Tibial nerve (tissue), 4 donors: ENCODE data around the gene UGT1A1. TPM values are rescaled to one million over a fixed set of nuclear protein-coding genes. Genes with fewer than 3 reads are reported as not detected.

Experiments used
- DNase-seq, 2 donors: peaks; one replicate each; pipeline ENCODE4 v3.0.0-alpha.2; 2019; ENCODE audit warnings: low spot score in 2 of 2
- H3K27ac ChIP-seq, 4 donors: fragments of 200-600 bp; sonication (generic) in 3 of 4; one replicate each; pipeline ENCODE4 v1.5.1; 2017 to 2019; ENCODE audit warnings: mild to moderate bottlenecking in 1 of 4
- H3K27me3 ChIP-seq, 2 donors: fragments of 200-600 bp; sonication (generic) in 1 of 2; one replicate each; pipeline versions ENCODE4 v1.5.1 to v1.6.0; 2017 to 2019
- H3K36me3 ChIP-seq, 3 donors: fragments of 200-600 bp; sonication (generic); one replicate each; pipeline ENCODE4 v1.5.1; 2018 to 2019
- H3K4me1 ChIP-seq, 4 donors: fragments of 200-600 bp; sonication (generic) in 3 of 4; one replicate each; pipeline ENCODE4 v1.5.1; 2017 to 2019
- H3K4me3 ChIP-seq, 4 donors: fragments of 200-600 bp; sonication (generic) in 3 of 4; one replicate each; pipeline ENCODE4 v1.5.1; 2017 to 2019; ENCODE audit warnings: mild to moderate bottlenecking in 1 of 4, moderate library complexity in 1 of 4
- H3K9me3 ChIP-seq, 4 donors: fragments of 200-600 bp; sonication (generic) in 3 of 4; one replicate each; pipeline ENCODE4 v1.5.1; 2017 to 2019
- EP300 ChIP-seq, 2 donors: sonication (generic); formaldehyde crosslinking; IDR thresholded peaks; one replicate each; pipeline ENCODE4 v1.6.1; 2017; ENCODE audit warnings: antibody characterized with exemption in 2 of 2, mild to moderate bottlenecking in 1 of 2
- POLR2A ChIP-seq, 2 donors: fragments of 450-650 bp; IDR thresholded peaks; one replicate each; pipeline ENCODE4 v1.6.1; 2017; ENCODE audit warnings: antibody characterized with exemption in 2 of 2, mild to moderate bottlenecking in 2 of 2, moderate library complexity in 2 of 2
- WGBS, 2 donors: methylation state at CpG; one replicate each; pipeline ENCODE4 v1.1.5; 2018; 5-methylcytosine and 5-hydroxymethylcytosine counted together
- total RNA-seq, 4 donors: library from RNA; depleted of rRNA; stranded (reverse); fragments of >200 nt; gene quantifications; one replicate each; pipeline ENCODE4 v1.1.0, GENCODE V29; 2016
- TF ChIP-seq, protein P1 (sequence below), 5 experiments: fragments of 200-600 bp in 3 of 5; fragments of 450-650 bp in 2 of 5; sonication (generic) in 3 of 5; IDR thresholded peaks; one replicate each; pipeline ENCODE4 v1.5.1; 2016 to 2019; ENCODE audit warnings: antibody characterized with exemption in 5 of 5, mild to moderate bottlenecking in 3 of 5, moderate library complexity in 2 of 5

The UGT1A1 gene
- total RNA-seq, 4 donors from 2014 or later = not detected

GRCh38 chr2:233766416-233766815, 6.3 kb downstream of the UGT1A1 start:
- DNase-seq = no peak

GRCh38 chr2:233768076-233768475, 8.0 kb downstream of the UGT1A1 start:
- H3K27ac ChIP-seq = no peak overlapping the region
- WGBS, 2 donors = 76 to 77% methylated on average over 4 of the region's 4 CpGs
- no peaks in the 10 kb centered on the region for H3K9me3 ChIP-seq
- no peak for DNase-seq
- H3K27me3 ChIP-seq = no peaks in the 10 kb centered on the region
- no peaks in the 10 kb centered on the region for H3K4me1 ChIP-seq
- H3K36me3 ChIP-seq = no peaks in the 10 kb centered on the region
- TF ChIP-seq POLR2A (IDR thresholded peaks at IDR 0.05) = no peak
- TF ChIP-seq, protein P1, sequence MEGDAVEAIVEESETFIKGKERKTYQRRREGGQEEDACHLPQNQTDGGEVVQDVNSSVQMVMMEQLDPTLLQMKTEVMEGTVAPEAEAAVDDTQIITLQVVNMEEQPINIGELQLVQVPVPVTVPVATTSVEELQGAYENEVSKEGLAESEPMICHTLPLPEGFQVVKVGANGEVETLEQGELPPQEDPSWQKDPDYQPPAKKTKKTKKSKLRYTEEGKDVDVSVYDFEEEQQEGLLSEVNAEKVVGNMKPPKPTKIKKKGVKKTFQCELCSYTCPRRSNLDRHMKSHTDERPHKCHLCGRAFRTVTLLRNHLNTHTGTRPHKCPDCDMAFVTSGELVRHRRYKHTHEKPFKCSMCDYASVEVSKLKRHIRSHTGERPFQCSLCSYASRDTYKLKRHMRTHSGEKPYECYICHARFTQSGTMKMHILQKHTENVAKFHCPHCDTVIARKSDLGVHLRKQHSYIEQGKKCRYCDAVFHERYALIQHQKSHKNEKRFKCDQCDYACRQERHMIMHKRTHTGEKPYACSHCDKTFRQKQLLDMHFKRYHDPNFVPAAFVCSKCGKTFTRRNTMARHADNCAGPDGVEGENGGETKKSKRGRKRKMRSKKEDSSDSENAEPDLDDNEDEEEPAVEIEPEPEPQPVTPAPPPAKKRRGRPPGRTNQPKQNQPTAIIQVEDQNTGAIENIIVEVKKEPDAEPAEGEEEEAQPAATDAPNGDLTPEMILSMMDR (IDR thresholded peaks at IDR 0.05) = no peak
- TF ChIP-seq EP300 (IDR thresholded peaks at IDR 0.05) = no peak
- H3K4me3 ChIP-seq = no peak overlapping the region

More at GRCh38 chr2:233766416-233766815, 6.3 kb downstream of the UGT1A1 start:
- TF ChIP-seq EP300 (IDR thresholded peaks at IDR 0.05) = no peak
- Histone ChIP-seq H3K27ac (no peak overlapping the region), H3K9me3 (no peaks in the 10 kb centered on the region), H3K36me3 (no peaks in the 10 kb centered on the region), H3K4me1 (no peaks in the 10 kb centered on the region), H3K27me3 (no peaks in the 10 kb centered on the region), H3K4me3 (no peak overlapping the region)
- 80 to 84% methylated on average over 4 of the region's 4 CpGs for WGBS, 2 donors

DNA sequence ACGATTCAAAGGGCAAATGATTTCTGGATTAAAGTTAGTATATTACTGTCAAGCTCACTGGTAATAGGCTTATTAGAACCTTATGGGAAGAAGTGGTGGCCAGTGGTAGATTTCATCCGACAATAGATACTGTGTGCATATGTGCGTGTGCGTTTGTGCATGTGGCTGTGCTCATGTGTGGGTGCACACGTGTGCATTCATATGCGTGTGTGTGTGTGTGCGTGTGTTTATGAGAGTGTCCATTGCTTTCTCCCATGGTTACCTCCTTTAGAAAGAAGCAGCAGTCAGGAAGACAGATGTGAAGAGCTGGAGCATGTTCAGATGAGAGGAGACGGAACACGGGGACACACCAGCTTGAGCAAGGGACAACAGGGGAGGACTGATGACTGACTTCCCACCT, 9.2 kb downstream of the UGT1A1 start:
- no peaks in the 10 kb centered on the region for H3K4me1 ChIP-seq
- H3K27me3 ChIP-seq = no peaks in the 10 kb centered on the region
- H3K27ac ChIP-seq = no peak overlapping the region
- no peaks in the 10 kb centered on the region for H3K36me3 ChIP-seq
- no peaks in the 10 kb centered on the region for H3K9me3 ChIP-seq
- WGBS, 2 donors = 89% methylated on average over 9 of the region's 9 CpGs
- TF ChIP-seq, protein P1 (IDR thresholded peaks at IDR 0.05) = no peak
- TF ChIP-seq POLR2A (IDR thresholded peaks at IDR 0.05) (no peak), EP300 (IDR thresholded peaks at IDR 0.05) (no peak)
- DNase-seq = no peak
- H3K4me3 ChIP-seq = no peak overlapping the region

- peaks cover 0 to 9% (median 0%) of the 10 kb centered on the region in 4 donors for H3K9me3 ChIP-seq
- no peaks in the 10 kb centered on the region for H3K36me3 ChIP-seq
- H3K4me3 ChIP-seq = no peak overlapping the region
- 88 to 90% methylated on average over 16 of the region's 16 CpGs for WGBS, 2 donors
- no peak for DNase-seq
- H3K4me1 ChIP-seq = no peaks in the 10 kb centered on the region
- no peaks in the 10 kb centered on the region for H3K27me3 ChIP-seq
- TF ChIP-seq POLR2A (IDR thresholded peaks at IDR 0.05) = no peak
- no peak for TF ChIP-seq EP300 (IDR thresholded peaks at IDR 0.05)
- TF ChIP-seq, protein P1 (IDR thresholded peaks at IDR 0.05) = no peak
- H3K27ac ChIP-seq = no peak overlapping the region
Measured at GRCh38 chr2:233772153-233772552, 12.1 kb downstream of the UGT1A1 start.

DNA sequence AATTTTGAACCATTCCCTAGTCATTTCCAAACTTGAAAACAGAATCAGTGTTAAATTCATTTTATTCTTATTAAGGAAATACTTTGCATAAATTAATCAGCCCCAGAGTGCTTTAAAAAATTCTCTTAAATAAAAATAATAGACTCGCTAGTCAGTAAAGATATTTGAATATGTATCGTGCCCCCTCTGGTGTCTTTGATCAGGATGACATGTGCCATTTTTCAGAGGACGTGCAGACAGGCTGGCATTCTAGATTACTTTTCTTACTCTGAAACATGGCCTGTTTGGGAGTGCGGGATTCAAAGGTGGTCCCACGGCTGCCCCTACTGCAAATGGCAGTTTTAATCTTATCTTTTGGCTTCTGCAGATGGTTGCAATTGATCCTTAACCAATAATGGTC, 12.5 kb downstream of the UGT1A1 start:
- no peak overlapping the region for H3K27ac ChIP-seq
- DNase-seq = no peak
- H3K36me3 ChIP-seq = no peaks in the 10 kb centered on the region
- TF ChIP-seq EP300 (IDR thresholded peaks at IDR 0.05) = no peak
- TF ChIP-seq, protein P1 (IDR thresholded peaks at IDR 0.05) = no peak
- TF ChIP-seq POLR2A (IDR thresholded peaks at IDR 0.05) = no peak
- no peaks in the 10 kb centered on the region for H3K27me3 ChIP-seq
- H3K9me3 ChIP-seq = peaks cover 0 to 9% (median 0%) of the 10 kb centered on the region in 4 donors
- 68 to 78% methylated on average over 5 of the region's 5 CpGs for WGBS, 2 donors
- no peak overlapping the region for H3K4me3 ChIP-seq
- no peaks in the 10 kb centered on the region for H3K4me1 ChIP-seq

- DNase-seq = no peak
Measured at GRCh38 chr2:233773854-233774253, 13.8 kb downstream of the UGT1A1 start.

More at GRCh38 chr2:233773854-233774253, 13.8 kb downstream of the UGT1A1 start:
- peaks cover 0 to 9% (median 0%) of the 10 kb centered on the region in 4 donors for H3K9me3 ChIP-seq
- H3K4me3 ChIP-seq = no peak overlapping the region
- no peaks in the 10 kb centered on the region for H3K36me3 ChIP-seq
- H3K4me1 ChIP-seq = no peaks in the 10 kb centered on the region
- TF ChIP-seq POLR2A (IDR thresholded peaks at IDR 0.05) (no peak), EP300 (IDR thresholded peaks at IDR 0.05) (no peak)
- TF ChIP-seq, protein P1 (IDR thresholded peaks at IDR 0.05) = no peak
- no peak overlapping the region for H3K27ac ChIP-seq
- WGBS, 2 donors = 85 to 93% methylated on average over 5 of the region's 5 CpGs
- no peaks in the 10 kb centered on the region for H3K27me3 ChIP-seq
